Neural progenitor cell (in vitro differentiated cells): Measurements from ENCODE around the gene KISS1R.

Experiments used
- CTCF ChIP-seq: fragments of 200-600 bp; sonication (generic); IDR thresholded peaks from 2 replicates; pipeline ENCODE4 v1.5.1; 2017; ENCODE audit warnings: antibody characterized with exemption, mild to moderate bottlenecking
- EZH2 ChIP-seq: fragments of 200-600 bp; sonication (generic); IDR thresholded peaks from 2 replicates; pipeline ENCODE4 v1.6.1; 2017; ENCODE audit warnings: antibody characterized with exemption, mild to moderate bottlenecking, moderate library complexity
- EZH2phosphoT487 ChIP-seq: fragments of 200-600 bp; sonication (generic); IDR thresholded peaks from 2 replicates; pipeline ENCODE4 v1.6.1; 2017; ENCODE audit warnings: antibody characterized with exemption

- TF ChIP-seq CTCF = no peak
- TF ChIP-seq EZH2 = no peak
- no peak for TF ChIP-seq EZH2phosphoT487
These were observed 17.2 kb downstream of the KISS1R start for GRCh38 chr19:934197-934840.
